ENCODE results near the gene FAM131C. TPM values are rescaled to one million over a fixed set of nuclear protein-coding genes. Genes with fewer than 3 reads are reported as not detected.

Gene FAM131C
- total RNA-seq, 1 experiment from 2014 or later, result 3.4 TPM

- POLR2A ChIA-PET, result interaction anchor here (0.5 to 1.0 kb wide), 2 partner anchors 57 to 72 kb away, joined by 3 to 9 read pairs; no protein-coding TSS in a partner anchor
- Histone ChIP-seq H3K27me3 (ENCODE audit: control insufficient read depth, insufficient read depth, low read length) (no peaks in the 10 kb centered on the region), H3K36me3 (ENCODE audit: control insufficient read depth, insufficient read depth, low read length) (no peaks in the 10 kb centered on the region), H3K9me3 (ENCODE audit: control insufficient read depth, insufficient read depth, low read depth, low read length) (no peaks in the 10 kb centered on the region), H3K4me1 (ENCODE audit: control insufficient read depth, insufficient read depth, low read length) (peaks cover 31% of the 10 kb centered on the region), H3K4me3 (ENCODE audit: low read depth in 2 of 2, low read length in 2 of 2) (no peak overlapping the region), H3K27ac (ENCODE audit: low read length) (peak overlapping the region; percentile 55)
- intact Hi-C loops (cut with micrococcal nuclease; ENCODE audit: unreplicated experiment) (loop anchor here (1.0 to 2.0 kb wide), 2 partner anchors 40 to 104 kb away; no protein-coding TSS in a partner anchor), in situ Hi-C loops (cut with HindIII; ENCODE audit: low pct_unique_long_range_greater_than_20kb, low sequenced_read_pairs) (no loop called here)
- CTCF ChIA-PET, result interaction anchor here (0.5 to 2.7 kb wide), 19 partner anchors 11 to 478 kb away, joined by 3 to 25 read pairs (median 4); no protein-coding TSS in a partner anchor
- ATAC-seq (peak; percentile 80), DNase-seq (ENCODE audit: low read depth, low spot score) (no peak)
- BruUV-seq (replicated peaks), result no TSS peak
- TF ChIP-seq SIN3A (IDR thresholded peaks at IDR 0.05; ENCODE audit: borderline replicate concordance, insufficient read depth, low read depth, low read length), result no peak
- peak; percentile 97 for TF ChIP-seq CTCF (IDR thresholded peaks at IDR 0.05)
- TF ChIP-seq POLR2AphosphoS5 (IDR thresholded peaks at IDR 0.05; ENCODE audit: low read depth, low read length), result no peak
- no peak for TF ChIP-seq TCF7L2 (IDR thresholded peaks at IDR 0.05; ENCODE audit: low read depth, low read length)
- TF ChIP-seq REST (IDR thresholded peaks at IDR 0.05; ENCODE audit: insufficient read depth in 1 of 2, low read depth in 2 of 2, low read length in 1 of 2), result no peak
Measured at GRCh38 chr1:16082283-16083038, 9.0 kb upstream of the FAM131C start.

GRCh38 chr1:16081636-16082035, 8.2 kb upstream of the FAM131C start:
- intact Hi-C loops (cut with micrococcal nuclease; ENCODE audit: unreplicated experiment), result loop anchor here (1.0 to 2.0 kb wide), 2 partner anchors 41 to 105 kb away; no protein-coding TSS in a partner anchor
- POLR2A ChIA-PET, result interaction anchor here (0.6 to 1.0 kb wide), 2 partner anchors 40 to 58 kb away, joined by 3 read pairs; no protein-coding TSS in a partner anchor
- Histone ChIP-seq H3K36me3 (ENCODE audit: control insufficient read depth, insufficient read depth, low read length) (no peaks in the 10 kb centered on the region), H3K4me3 (ENCODE audit: low read depth in 2 of 2, low read length in 2 of 2) (no peak overlapping the region), H3K9me3 (ENCODE audit: control insufficient read depth, insufficient read depth, low read depth, low read length) (no peaks in the 10 kb centered on the region), H3K27ac (ENCODE audit: low read length) (peak overlapping the region; percentile 55), H3K27me3 (ENCODE audit: control insufficient read depth, insufficient read depth, low read length) (no peaks in the 10 kb centered on the region), H3K4me1 (ENCODE audit: control insufficient read depth, insufficient read depth, low read length) (peaks cover 39% of the 10 kb centered on the region)
- ATAC-seq (no peak), DNase-seq (ENCODE audit: low read depth, low spot score) (no peak)
- TF ChIP-seq REST (IDR thresholded peaks at IDR 0.05; ENCODE audit: insufficient read depth in 1 of 2, low read depth in 2 of 2, low read length in 1 of 2), result no peak
- TF ChIP-seq POLR2AphosphoS5 (IDR thresholded peaks at IDR 0.05; ENCODE audit: low read depth, low read length), result no peak
- no peak for TF ChIP-seq TCF7L2 (IDR thresholded peaks at IDR 0.05; ENCODE audit: low read depth, low read length)
- TF ChIP-seq CTCF (IDR thresholded peaks at IDR 0.05), result no peak
- TF ChIP-seq SIN3A (IDR thresholded peaks at IDR 0.05; ENCODE audit: borderline replicate concordance, insufficient read depth, low read depth, low read length), result no peak
- CTCF ChIA-PET, result interaction anchor here (0.5 to 2.7 kb wide), 13 partner anchors 14 to 477 kb away, joined by 3 to 25 read pairs (median 4); no protein-coding TSS in a partner anchor
- no TSS peak for BruUV-seq (replicated peaks)
- in situ Hi-C loops (cut with HindIII; ENCODE audit: low pct_unique_long_range_greater_than_20kb, low sequenced_read_pairs), result no loop called here

Data from Panc1 (cell line).